ENCODE data around the gene CAPG. TPM values are rescaled to one million over a fixed set of nuclear protein-coding genes. Genes with fewer than 3 reads are reported as not detected.

The CAPG gene
- total and polyA plus RNA-seq, 2 of the 4 experiments (the other 2 are of a cell fraction) = 79.9 to 98.3 TPM

DNA sequence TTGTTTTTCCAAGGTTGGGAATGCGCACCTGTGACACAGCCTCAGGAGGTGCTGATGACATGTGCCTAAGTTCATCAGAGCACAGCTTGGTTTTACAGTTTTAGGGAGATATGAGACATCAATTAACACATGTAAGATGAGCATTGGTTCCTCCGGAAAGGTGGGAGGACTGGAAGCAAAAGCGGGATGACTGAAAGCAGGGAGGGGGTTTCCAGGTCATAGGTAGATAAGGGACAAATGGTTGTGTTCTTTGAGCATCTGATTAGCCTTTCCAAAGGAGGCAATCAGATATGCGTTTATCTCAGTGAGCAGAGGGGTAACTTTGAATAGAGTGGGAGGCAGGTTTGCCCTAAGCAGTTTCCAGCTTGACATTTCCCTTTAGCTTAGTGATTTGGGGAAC lies 26.3 kb downstream of the CAPG start:
- no peak for DNase-seq
- dilution Hi-C loops (cut with HindIII; ENCODE audit: low sequenced_read_pairs, unreplicated experiment) = no loop called here
- no peak overlapping the region for H3K9ac ChIP-seq (ENCODE audit: low read depth, low read length)
- no peak overlapping the region for H3K18ac ChIP-seq (ENCODE audit: low read depth, low read length)
- in situ Hi-C loops (cut with MboI; ENCODE audit: low sequenced_read_pairs) = no loop called here
- H3K4me1 ChIP-seq (ENCODE audit: control insufficient read depth, insufficient read depth, low read length) = peaks cover 2% of the 10 kb centered on the region; the same call in 1 of the 2 replicates
- ChIA-PET POLR2A (ENCODE audit: unreplicated experiment) (no interaction called here), CTCF (no interaction called here)
- H4K20me1 ChIP-seq (ENCODE audit: insufficient read depth, low read length) = no peaks in the 10 kb centered on the region
- H3K9me1 ChIP-seq (ENCODE audit: insufficient read depth, low read length) = no peaks in the 10 kb centered on the region
- no peaks in the 10 kb centered on the region for H3K27me3 ChIP-seq (ENCODE audit: control insufficient read depth, insufficient read depth, low read length)
- H2BK5ac ChIP-seq (ENCODE audit: low read depth, low read length, poor library complexity, severe bottlenecking) = no peak overlapping the region
- H3K23ac ChIP-seq (ENCODE audit: low read depth, low read length) = no peak overlapping the region
- no peak overlapping the region for H2BK120ac ChIP-seq (ENCODE audit: low read depth, low read length)
- H3K14ac ChIP-seq (replicated peaks; ENCODE audit: low read depth, low read length) = no peak overlapping the region
- TF ChIP-seq FOS (IDR thresholded peaks at IDR 0.05; ENCODE audit: low read depth, low read length) (no peak), CHD1 (IDR thresholded peaks at IDR 0.05; ENCODE audit: low read depth, low read length) (no peak), USF2 (IDR thresholded peaks at IDR 0.05; ENCODE audit: low read depth, low read length) (no peak), CEBPB (IDR thresholded peaks at IDR 0.05; ENCODE audit: low read depth, low read length) (no peak)
- H3K4ac ChIP-seq (ENCODE audit: low read depth, low read length) = no peak overlapping the region
- no peak overlapping the region for H3K4me2 ChIP-seq (ENCODE audit: low read depth, low read length)
- no peak overlapping the region for H3K4me3 ChIP-seq (ENCODE audit: insufficient read depth, low read depth, low read length)
- no peak overlapping the region for H2AK5ac ChIP-seq (ENCODE audit: low read depth, low read length)
- H3K9me3 ChIP-seq (ENCODE audit: control insufficient read depth, insufficient read depth, low read length) = no peaks in the 10 kb centered on the region
- H2AK9ac ChIP-seq (replicated peaks; ENCODE audit: low read depth, low read length, poor library complexity) = no peak overlapping the region
- no peak overlapping the region for H4K5ac ChIP-seq (ENCODE audit: low read depth, low read length)
- no peaks in the 10 kb centered on the region for H3K79me1 ChIP-seq (ENCODE audit: low read depth in 1 of 2, low read length in 2 of 2)
- WGBS, 2 experiments (ENCODE audit: extremely low coverage in 2 of 2, insufficient read length in 1 of 2) = no CpG with 5 or more reads among the region's 4 CpGs
- peaks cover 24% of the 10 kb centered on the region for H3K36me3 ChIP-seq (ENCODE audit: control insufficient read depth, insufficient read depth, low read length)
- no peak overlapping the region for H2BK20ac ChIP-seq (ENCODE audit: low read depth, low read length)
- H2AFZ ChIP-seq (replicated peaks; ENCODE audit: low read length, poor library complexity) = no peak overlapping the region
- H2BK15ac ChIP-seq (ENCODE audit: low read depth, low read length) = no peak overlapping the region
- H4K91ac ChIP-seq (ENCODE audit: insufficient read depth, low read depth, low read length) = no peak overlapping the region
- ATAC-seq (ENCODE audit: low read depth) = no peak
- no peak overlapping the region for H4K8ac ChIP-seq (ENCODE audit: low read depth in 2 of 2, low read length in 2 of 2)
- no peak overlapping the region for H3K27ac ChIP-seq (ENCODE audit: insufficient read depth, low read length)
- no peak overlapping the region for H3K56ac ChIP-seq (ENCODE audit: extremely low read depth, insufficient read depth, low read length)
- no TSS peak for BruUV-seq (replicated peaks)
- intact Hi-C loops (cut with micrococcal nuclease) = no loop called here

All from IMR-90 (cell line).